H9 (cell line): ENCODE results near the gene MARCKS. TPM values are rescaled to one million over a fixed set of nuclear protein-coding genes. Genes with fewer than 3 reads are reported as not detected.

Experiments
- DNase-seq: peaks from one replicate; pipeline ENCODE4 v3.0.0-alpha.2; 2017
- H2AFZ ChIP-seq: one replicate; pipeline ENCODE4 v1.6.1; 2013; ENCODE audit warnings: mild to moderate bottlenecking, low read length, control low read depth, moderate library complexity
- H2AK5ac ChIP-seq: 2 replicates; pipeline ENCODE4 v1.6.1; 2013; ENCODE audit warnings: low read length, control low read depth, mixed read lengths; ENCODE audit not compliant: insufficient read length
- H2BK120ac ChIP-seq: one replicate; pipeline ENCODE4 v1.6.1; 2013; ENCODE audit warnings: low read depth, mild to moderate bottlenecking, low read length, control low read depth, inconsistent platforms; ENCODE audit not compliant: poor library complexity, severe bottlenecking
- H2BK12ac ChIP-seq: 2 replicates; pipeline ENCODE4 v1.6.1; 2013; ENCODE audit warnings: low read length, control low read depth, mixed read lengths, low read depth; ENCODE audit not compliant: insufficient read length
- H2BK15ac ChIP-seq: 2 replicates; pipeline ENCODE4 v1.6.1; 2013; ENCODE audit warnings: low read depth, low read length, control low read depth
- H2BK20ac ChIP-seq: one replicate; pipeline ENCODE4 v1.6.1; 2013; ENCODE audit warnings: low read depth, mild to moderate bottlenecking, low read length, control low read depth, inconsistent platforms; ENCODE audit not compliant: poor library complexity, severe bottlenecking
- H2BK5ac ChIP-seq: 2 replicates; pipeline ENCODE4 v1.6.1; 2013; ENCODE audit warnings: low read length, control low read depth, mixed read lengths; ENCODE audit not compliant: insufficient read length
- H3K14ac ChIP-seq: 2 replicates; pipeline ENCODE4 v1.6.1; 2013; ENCODE audit warnings: low read length, control low read depth; ENCODE audit not compliant: insufficient read depth
- H3K18ac ChIP-seq: 2 replicates; pipeline ENCODE4 v1.6.1; 2013; ENCODE audit warnings: low read depth, mild to moderate bottlenecking, mixed read lengths, low read length, control low read depth; ENCODE audit not compliant: insufficient read length
- H3K23ac ChIP-seq: 2 replicates; pipeline ENCODE4 v1.6.1; 2013; ENCODE audit warnings: low read length, control low read depth, mixed read lengths, low read depth; ENCODE audit not compliant: insufficient read length
- H3K23me2 ChIP-seq: 2 replicates; pipeline ENCODE4 v1.6.1; 2013; ENCODE audit warnings: low read depth, mild to moderate bottlenecking, mixed read lengths, low read length, control low read depth; ENCODE audit not compliant: insufficient read length, poor library complexity, severe bottlenecking
- H3K27ac ChIP-seq: 2 replicates; pipeline ENCODE4 v1.5.1; 2013; ENCODE audit warnings: low read length, control low read depth, mixed read lengths, low read depth; ENCODE audit not compliant: insufficient read length
- H3K27me3 ChIP-seq: 2 replicates; pipeline ENCODE4 v1.6.1; 2013; ENCODE audit warnings: low read length, control low read depth, inconsistent platforms; ENCODE audit not compliant: insufficient read depth
- H3K4ac ChIP-seq: 2 replicates; pipeline ENCODE4 v1.6.1; 2013; ENCODE audit warnings: low read depth, mild to moderate bottlenecking, control low read depth, inconsistent platforms, low read length, moderate library complexity
- H3K4me1 ChIP-seq: 2 replicates; pipeline ENCODE4 v1.6.1; 2013; ENCODE audit warnings: low read length, control low read depth, inconsistent platforms; ENCODE audit not compliant: insufficient read depth
- H3K4me2 ChIP-seq: 2 replicates; pipeline ENCODE4 v1.6.1; 2013; ENCODE audit warnings: low read length, control low read depth, mixed read lengths; ENCODE audit not compliant: insufficient read length, insufficient read depth
- H3K56ac ChIP-seq: 2 replicates; pipeline ENCODE4 v1.6.1; 2013; ENCODE audit warnings: low read depth, mild to moderate bottlenecking, mixed read lengths, low read length, control low read depth; ENCODE audit not compliant: insufficient read length
- H3K79me1 ChIP-seq: 2 replicates; pipeline ENCODE4 v1.6.1; 2013; ENCODE audit warnings: low read depth, mild to moderate bottlenecking, moderate library complexity, low read length, control low read depth, inconsistent platforms; ENCODE audit not compliant: insufficient read depth, poor library complexity, severe bottlenecking
- H3K79me2 ChIP-seq: 2 replicates; pipeline ENCODE4 v1.6.1; 2013; ENCODE audit warnings: low read length, control low read depth, inconsistent platforms; ENCODE audit not compliant: insufficient read depth
- H3K9ac ChIP-seq: 2 replicates; pipeline ENCODE4 v1.6.1; 2013; ENCODE audit warnings: low read length, control low read depth, mixed read lengths; ENCODE audit not compliant: insufficient read length; ENCODE audit errors: extremely low read depth
- H3K9me3 ChIP-seq: one replicate; pipeline ENCODE4 v1.6.1; 2013; ENCODE audit warnings: low read depth, low read length, inconsistent platforms; ENCODE audit not compliant: control insufficient read depth
- H3T11ph ChIP-seq: one replicate; pipeline ENCODE4 v1.6.1; 2013; ENCODE audit warnings: mild to moderate bottlenecking, low read length, control low read depth, inconsistent platforms
- H4K20me1 ChIP-seq: one replicate; pipeline ENCODE4 v1.6.1; 2013; ENCODE audit not compliant: control insufficient read depth, insufficient read length, insufficient read depth
- H4K5ac ChIP-seq: 2 replicates; pipeline ENCODE4 v1.6.1; 2013; ENCODE audit warnings: low read depth, mild to moderate bottlenecking, mixed read lengths, low read length, control low read depth; ENCODE audit not compliant: insufficient read length
- H4K8ac ChIP-seq: replicated peaks from 2 replicates; pipeline ENCODE4 v1.6.1; 2013; ENCODE audit warnings: low read length, control low read depth, mixed read lengths, low read depth; ENCODE audit not compliant: insufficient read length
- H4K91ac ChIP-seq: 2 replicates; pipeline ENCODE4 v1.6.1; 2013; ENCODE audit warnings: low read depth, mild to moderate bottlenecking, moderate library complexity, mixed read lengths, low read length, control low read depth; ENCODE audit not compliant: insufficient read length
- H3K27ac Mint-ChIP-seq, 3 experiments: 2 replicates in 2 of 3; 3 replicates in 1 of 3; pipeline ENCODE4 v1.8.0; 2020 to 2021; ENCODE audit warnings: mixed read lengths in 3 of 3, mild to moderate bottlenecking in 1 of 3, moderate library complexity in 1 of 3
- H3K27me3 Mint-ChIP-seq: 2 replicates; pipeline ENCODE4 v1.8.0; 2021; ENCODE audit warnings: low read depth, mild to moderate bottlenecking, moderate library complexity, mixed read lengths
- H3K36me3 Mint-ChIP-seq, 3 experiments: 2 replicates in 2 of 3; 3 replicates in 1 of 3; pipeline ENCODE4 v1.8.0; 2020 to 2021; ENCODE audit warnings: low read depth in 3 of 3, mixed read lengths in 3 of 3; ENCODE audit not compliant: insufficient read depth in 1 of 3
- H3K4me1 Mint-ChIP-seq, 2 experiments: 2 replicates each; pipeline ENCODE4 v1.8.0; 2020; ENCODE audit warnings: mixed read lengths in 2 of 2
- H3K4me3 Mint-ChIP-seq, 2 experiments: 2 replicates in 1 of 2; 3 replicates in 1 of 2; pipeline ENCODE4 v1.8.0; 2020 to 2021; ENCODE audit warnings: mild to moderate bottlenecking in 2 of 2, mixed read lengths in 2 of 2, moderate library complexity in 1 of 2
- H3K9me3 Mint-ChIP-seq, 2 experiments: 2 replicates in 1 of 2; 3 replicates in 1 of 2; pipeline ENCODE4 v1.8.0; 2020; ENCODE audit warnings: mild to moderate bottlenecking in 2 of 2, mixed read lengths in 2 of 2, moderate library complexity in 1 of 2
- WGBS: extraction: QIAGEN DNeasy Blood & Tissue Kit; methylation state at CpG from one replicate; pipeline ENCODE4 v1.1.7; 2013; ENCODE audit warnings: missing lambda C conversion rate, low lambda C conversion rate, mixed read lengths; ENCODE audit not compliant: insufficient read length; ENCODE audit errors: extremely low coverage; 5-methylcytosine and 5-hydroxymethylcytosine counted together
- total RNA-seq: library from RNA; stranded (reverse); gene quantifications from 2 replicates; pipeline ENCODE4 v1.2.1, GENCODE V29; 2021
- TF ChIP-seq, protein P1 (sequence below): fragments of 200-600 bp; sonication (generic); conservative IDR thresholded peaks from 3 replicates; pipeline ENCODE4 v1.8.0; 2021; ENCODE audit warnings: antibody characterized with exemption, mild to moderate bottlenecking

MARCKS gene
- total RNA-seq, 1 experiment from 2014 or later: 164 TPM

- Histone ChIP-seq H2BK12ac (no peak overlapping the region), H3K9me3 (no peaks in the 10 kb centered on the region), H3K4me1 (no peaks in the 10 kb centered on the region), H3K27me3 (peaks cover 15% of the 10 kb centered on the region), H4K5ac (no peak overlapping the region), H3K56ac (peak overlapping the region; percentile 2), H3K27ac (peak overlapping the region; percentile 74), H3K9ac (peak overlapping the region; percentile 100), H3K23me2 (peaks cover 28% of the 10 kb centered on the region), H3K4me2 (peak overlapping the region; percentile 91), H3K14ac (peak overlapping the region; percentile 100), H4K8ac (no peak overlapping the region), H2AK5ac (no peak overlapping the region), H3K23ac (no peak overlapping the region), H3K18ac (peak overlapping the region; percentile 85), H3K79me1 (no peaks in the 10 kb centered on the region), H4K20me1 (no peaks in the 10 kb centered on the region), H3K4ac (no peak overlapping the region; the same call in 1 of the 2 replicates), H2AFZ (no peak overlapping the region), H2BK20ac (no peak overlapping the region), H2BK15ac (no peak overlapping the region; the same call in 1 of the 2 replicates), H3T11ph (no peak overlapping the region), H2BK120ac (no peak overlapping the region), H4K91ac (no peak overlapping the region), H2BK5ac (no peak overlapping the region), H3K79me2 (peaks cover 5% of the 10 kb centered on the region; the same call in 1 of the 2 replicates)
- peaks cover 6% of the 10 kb centered on the region for H3K27me3 Mint-ChIP-seq
- H3K9me3 Mint-ChIP-seq: peaks cover 0 to 4% of the 10 kb centered on the region in 2 experiments; a peak in 2 of 5 replicates
- peak overlapping the region in 2 of 3 experiments; percentile 58 to 79; a peak in 3 of 7 replicates for H3K27ac Mint-ChIP-seq
- DNase-seq: peak; percentile 92
- no CpG with 5 or more reads among the region's 67 CpGs for WGBS
- peaks cover 15 to 31% (median 27%) of the 10 kb centered on the region in 3 experiments for H3K36me3 Mint-ChIP-seq
- TF ChIP-seq, protein P1, sequence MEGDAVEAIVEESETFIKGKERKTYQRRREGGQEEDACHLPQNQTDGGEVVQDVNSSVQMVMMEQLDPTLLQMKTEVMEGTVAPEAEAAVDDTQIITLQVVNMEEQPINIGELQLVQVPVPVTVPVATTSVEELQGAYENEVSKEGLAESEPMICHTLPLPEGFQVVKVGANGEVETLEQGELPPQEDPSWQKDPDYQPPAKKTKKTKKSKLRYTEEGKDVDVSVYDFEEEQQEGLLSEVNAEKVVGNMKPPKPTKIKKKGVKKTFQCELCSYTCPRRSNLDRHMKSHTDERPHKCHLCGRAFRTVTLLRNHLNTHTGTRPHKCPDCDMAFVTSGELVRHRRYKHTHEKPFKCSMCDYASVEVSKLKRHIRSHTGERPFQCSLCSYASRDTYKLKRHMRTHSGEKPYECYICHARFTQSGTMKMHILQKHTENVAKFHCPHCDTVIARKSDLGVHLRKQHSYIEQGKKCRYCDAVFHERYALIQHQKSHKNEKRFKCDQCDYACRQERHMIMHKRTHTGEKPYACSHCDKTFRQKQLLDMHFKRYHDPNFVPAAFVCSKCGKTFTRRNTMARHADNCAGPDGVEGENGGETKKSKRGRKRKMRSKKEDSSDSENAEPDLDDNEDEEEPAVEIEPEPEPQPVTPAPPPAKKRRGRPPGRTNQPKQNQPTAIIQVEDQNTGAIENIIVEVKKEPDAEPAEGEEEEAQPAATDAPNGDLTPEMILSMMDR: peak; percentile 96
- H3K4me3 Mint-ChIP-seq: peak overlapping the region; percentile 76 to 84
- peaks cover 8 to 23% of the 10 kb centered on the region in 2 experiments for H3K4me1 Mint-ChIP-seq
Measured at GRCh38 chr6:113858480-113859348, 1.6 kb downstream of the MARCKS start.
